GM21381 (cell line): ENCODE measurements around the gene RACGAP1.

ENCODE experiments used
- ATAC-seq: cut with Tn5 transposase; IDR thresholded peaks from one replicate; pipeline ENCODE4 v1.9.1; 2021; ENCODE audit warnings: mild to moderate bottlenecking, moderate library complexity; ENCODE audit not compliant: unreplicated experiment

The RACGAP1 gene

DNA sequence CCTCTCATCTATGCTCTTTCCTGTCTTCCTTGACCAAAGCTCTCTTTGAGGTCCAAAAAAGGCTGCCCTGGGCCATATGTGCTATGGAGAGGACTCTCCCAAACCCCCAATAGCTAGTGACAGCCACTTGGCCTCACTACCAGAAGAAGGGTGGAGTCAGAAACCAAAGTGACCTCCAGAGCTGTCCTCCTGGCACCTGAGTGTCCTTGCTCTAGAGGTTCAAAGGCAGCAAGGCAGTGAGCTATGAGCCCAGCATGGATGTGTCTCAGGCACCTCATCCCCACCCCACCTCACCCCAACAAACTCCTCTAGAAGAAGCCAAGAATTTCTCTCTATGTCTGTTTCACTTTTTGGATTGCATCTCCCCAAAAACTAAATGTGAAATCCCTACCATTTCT lies 67.7 kb downstream of the RACGAP1 start:
- ATAC-seq = no peak

- no peak for ATAC-seq
Observed at GRCh38 chr12:49956663-49957569, 68.4 kb downstream of the RACGAP1 start.

DNA sequence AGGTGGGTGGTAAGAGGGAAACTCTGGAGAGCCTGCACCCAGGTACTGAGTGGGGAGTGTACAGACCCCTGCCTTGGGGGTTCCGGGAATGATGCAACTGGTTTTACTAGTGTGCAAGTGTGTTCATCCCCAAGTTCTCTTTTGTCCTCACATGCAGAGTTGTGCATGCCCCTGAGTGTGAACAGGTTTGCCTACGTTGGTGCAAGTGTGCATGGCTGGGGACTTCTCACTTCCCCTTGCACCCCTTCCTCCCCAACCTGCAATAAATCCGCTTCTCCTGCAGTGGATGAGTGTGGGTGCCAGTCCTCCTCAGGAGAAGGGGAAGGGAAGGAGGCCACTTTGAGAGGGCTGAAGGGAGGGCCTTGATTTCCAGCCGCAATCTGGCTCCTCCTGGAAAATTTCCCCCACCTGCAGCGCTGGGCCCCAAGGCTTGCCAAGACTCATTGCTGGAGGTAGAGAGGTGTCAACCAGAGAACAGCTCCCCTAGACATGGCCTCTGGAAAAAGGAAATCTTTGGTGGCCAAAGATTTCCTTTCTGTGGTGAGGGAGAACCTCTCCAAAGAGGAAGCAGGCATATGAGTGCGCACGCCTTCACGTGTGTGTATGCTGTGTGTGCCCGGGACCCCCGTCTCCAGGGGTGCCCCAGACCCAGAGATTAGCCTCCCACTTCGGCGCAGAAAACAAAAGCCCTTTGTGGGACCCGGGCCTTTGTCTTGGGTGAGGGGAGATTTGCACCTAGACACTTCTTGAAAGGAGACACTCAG lies 69.2 kb downstream of the RACGAP1 start:
- no peak for ATAC-seq

- ATAC-seq = no peak
Observed at GRCh38 chr12:49954863-49955830, 70.1 kb downstream of the RACGAP1 start.

DNA sequence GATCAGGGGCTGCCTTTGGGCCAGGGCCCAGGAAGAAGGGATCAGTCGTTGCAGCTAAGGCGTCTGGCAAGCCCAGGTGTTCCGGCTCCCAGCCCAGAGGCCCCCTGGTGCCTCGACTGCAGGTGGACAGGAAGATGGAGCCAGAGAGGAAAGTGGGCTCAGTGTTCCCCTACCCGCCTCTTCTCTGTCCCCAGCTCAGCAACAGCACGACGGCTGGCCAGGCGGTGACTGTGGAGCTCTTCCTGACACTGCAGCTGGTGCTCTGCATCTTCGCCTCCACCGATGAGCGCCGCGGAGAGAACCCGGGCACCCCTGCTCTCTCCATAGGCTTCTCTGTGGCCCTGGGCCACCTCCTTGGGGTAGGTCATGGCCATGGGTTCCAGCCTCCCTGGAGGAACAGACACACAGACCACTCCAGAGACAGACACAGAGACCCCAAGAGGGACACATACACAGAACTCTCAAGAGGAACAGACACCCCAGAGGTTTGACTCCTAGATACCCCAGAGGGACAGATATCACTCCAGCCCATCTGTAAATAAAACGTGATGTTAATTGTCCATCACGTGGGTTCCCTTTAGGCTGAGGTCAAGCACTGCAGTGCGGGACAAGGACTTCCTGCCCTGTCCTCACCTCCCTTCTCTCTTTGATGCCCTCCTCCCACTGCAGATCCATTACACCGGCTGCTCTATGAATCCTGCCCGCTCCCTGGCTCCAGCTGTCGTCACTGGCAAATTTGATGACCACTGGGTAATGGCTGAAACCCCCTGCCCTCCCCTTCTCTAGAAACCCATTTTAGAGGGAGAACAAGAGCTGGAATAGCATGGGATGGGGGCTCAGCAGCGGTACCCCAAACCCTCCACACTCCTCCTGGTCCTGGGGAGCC lies 71.1 kb downstream of the RACGAP1 start:
- no peak for ATAC-seq

- ATAC-seq = no peak
Observed at GRCh38 chr12:49953151-49953550, 72.1 kb downstream of the RACGAP1 start.

DNA sequence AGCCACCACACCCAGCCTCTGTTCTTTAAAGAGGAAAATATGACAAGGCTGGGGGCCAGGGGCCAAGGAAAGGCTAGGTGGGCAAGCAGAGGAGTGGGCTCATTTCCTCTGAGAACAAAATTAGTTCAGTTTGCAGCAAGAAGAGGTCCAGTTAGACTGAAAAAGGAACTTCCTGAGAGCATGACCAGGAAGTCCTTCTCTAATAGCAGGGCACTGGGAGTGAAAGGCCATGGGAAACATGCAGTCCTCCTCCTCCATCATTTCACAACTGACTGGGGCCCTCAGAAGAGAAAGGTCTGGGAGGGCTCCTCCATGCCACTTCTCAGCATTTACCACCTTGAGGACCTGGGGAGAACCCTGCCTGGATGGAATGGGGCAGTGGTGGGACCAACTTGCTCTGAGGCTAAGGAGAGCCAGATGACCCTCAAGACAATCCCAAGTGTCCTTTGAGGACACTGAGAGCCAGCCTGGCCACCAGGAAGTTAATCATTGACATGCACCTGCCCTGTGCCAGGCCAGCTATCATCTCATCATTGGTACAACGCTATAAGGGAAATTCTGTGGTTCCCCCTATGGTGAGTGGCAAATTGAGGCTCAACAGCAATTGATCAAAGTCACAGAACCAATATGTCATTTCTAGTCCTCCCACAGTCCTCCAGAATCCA lies 72.8 kb downstream of the RACGAP1 start:
- no peak for ATAC-seq

DNA sequence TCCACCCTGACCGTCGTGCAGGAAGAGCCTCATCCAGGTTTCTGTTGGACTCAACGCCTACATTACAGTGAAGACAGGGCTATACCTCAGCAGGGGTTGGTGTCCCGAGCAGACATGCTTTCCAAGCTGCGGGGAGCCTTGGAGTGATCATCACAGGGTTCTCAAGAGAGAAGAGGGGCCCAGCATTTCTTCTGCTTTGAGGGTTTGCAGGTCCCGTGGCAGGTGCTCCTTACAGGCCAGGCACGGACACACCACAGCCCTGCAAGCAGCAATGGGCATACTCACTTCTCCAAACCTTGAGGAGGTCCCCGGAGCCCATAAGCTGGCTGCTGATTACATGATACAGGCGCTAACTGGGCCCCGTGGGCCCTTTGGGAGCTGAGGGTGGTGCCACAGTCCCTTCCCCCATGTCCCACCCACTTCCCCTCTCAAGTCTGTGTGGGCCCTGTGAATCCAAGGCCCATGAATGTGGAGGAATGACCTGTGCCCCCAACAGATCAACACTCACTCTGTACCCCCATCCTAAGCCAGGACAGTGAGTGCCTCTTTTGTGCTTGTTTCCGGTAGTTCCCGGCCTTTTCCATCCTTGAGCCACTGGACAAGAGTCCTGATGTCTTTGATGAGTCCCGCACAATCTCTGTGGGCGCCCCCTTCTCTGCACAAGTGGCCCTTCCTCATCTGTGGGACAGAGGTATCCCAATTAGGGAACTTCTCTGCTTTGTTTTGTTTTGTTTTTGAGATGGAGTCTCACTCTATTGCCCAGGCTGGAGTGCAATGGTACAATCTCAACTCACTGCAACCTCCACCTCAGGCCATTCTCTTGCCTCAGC lies 73.7 kb downstream of the RACGAP1 start:
- no peak for ATAC-seq

DNA sequence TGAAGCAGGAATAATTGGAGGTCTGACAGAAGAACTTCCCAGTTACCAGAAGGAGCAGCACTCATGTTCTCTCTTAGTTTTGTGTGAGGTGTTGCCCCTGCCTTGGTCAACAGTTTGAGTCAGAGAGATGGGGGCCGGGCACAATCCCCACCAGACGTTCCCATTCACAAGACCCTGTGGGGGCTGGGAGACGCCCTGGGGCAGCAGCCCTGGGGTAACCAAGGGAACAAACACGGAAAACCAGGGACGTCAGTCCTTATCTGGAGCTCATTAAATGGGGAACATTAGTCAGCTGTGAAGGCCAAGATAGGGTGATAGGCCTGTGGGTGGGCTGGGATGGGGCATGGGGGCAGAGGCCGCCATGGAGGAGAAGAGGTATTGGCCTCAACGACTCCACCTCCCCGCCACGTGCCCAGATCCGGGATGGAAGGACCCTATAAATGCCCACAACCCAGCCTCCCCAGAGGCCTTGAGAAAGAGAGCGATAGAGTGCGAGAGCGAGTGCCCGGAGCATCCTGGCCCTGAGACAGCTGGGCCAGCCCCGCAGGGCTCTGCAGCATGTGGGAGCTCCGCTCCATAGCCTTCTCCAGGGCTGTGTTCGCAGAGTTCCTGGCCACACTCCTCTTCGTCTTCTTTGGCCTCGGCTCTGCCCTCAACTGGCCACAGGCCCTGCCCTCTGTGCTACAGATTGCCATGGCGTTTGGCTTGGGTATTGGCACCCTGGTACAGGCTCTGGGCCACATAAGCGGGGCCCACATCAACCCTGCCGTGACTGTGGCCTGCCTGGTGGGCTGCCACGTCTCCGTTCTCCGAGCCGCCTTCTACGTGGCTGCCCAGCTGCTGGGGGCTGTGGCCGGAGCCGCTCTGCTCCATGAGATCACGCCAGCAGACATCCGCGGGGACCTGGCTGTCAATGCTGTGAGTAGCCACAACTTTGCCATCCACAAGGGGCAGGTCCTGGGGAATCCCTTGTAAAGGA lies 74.7 kb downstream of the RACGAP1 start, which contains the start of gene AQP2:
Gene AQP2, plus strand, starts transcription at position 465 of the 979 bp plus-strand sequence. Its CDS starts 94 bp downstream, at position 559.
- no peak for ATAC-seq

DNA sequence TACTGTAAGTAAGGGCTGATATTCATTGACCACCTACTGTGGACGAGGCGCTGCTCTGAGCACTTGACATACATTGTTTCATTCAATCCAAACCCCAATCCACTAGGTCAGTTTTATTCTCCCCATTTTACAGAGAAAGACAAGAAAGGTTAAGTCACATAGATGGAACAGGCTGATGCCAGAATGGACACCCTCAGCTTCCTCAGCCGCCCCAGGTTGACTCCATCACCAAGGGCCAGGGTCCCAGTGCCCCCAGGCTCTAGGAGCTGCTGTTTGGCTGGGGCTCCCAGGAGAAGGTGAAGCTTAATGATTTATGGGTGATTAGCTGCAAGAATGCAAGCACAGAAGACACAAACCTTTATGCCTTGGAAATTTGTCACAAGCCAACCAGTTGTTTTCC lies 75.4 kb downstream of the RACGAP1 start:
- no peak for ATAC-seq

DNA sequence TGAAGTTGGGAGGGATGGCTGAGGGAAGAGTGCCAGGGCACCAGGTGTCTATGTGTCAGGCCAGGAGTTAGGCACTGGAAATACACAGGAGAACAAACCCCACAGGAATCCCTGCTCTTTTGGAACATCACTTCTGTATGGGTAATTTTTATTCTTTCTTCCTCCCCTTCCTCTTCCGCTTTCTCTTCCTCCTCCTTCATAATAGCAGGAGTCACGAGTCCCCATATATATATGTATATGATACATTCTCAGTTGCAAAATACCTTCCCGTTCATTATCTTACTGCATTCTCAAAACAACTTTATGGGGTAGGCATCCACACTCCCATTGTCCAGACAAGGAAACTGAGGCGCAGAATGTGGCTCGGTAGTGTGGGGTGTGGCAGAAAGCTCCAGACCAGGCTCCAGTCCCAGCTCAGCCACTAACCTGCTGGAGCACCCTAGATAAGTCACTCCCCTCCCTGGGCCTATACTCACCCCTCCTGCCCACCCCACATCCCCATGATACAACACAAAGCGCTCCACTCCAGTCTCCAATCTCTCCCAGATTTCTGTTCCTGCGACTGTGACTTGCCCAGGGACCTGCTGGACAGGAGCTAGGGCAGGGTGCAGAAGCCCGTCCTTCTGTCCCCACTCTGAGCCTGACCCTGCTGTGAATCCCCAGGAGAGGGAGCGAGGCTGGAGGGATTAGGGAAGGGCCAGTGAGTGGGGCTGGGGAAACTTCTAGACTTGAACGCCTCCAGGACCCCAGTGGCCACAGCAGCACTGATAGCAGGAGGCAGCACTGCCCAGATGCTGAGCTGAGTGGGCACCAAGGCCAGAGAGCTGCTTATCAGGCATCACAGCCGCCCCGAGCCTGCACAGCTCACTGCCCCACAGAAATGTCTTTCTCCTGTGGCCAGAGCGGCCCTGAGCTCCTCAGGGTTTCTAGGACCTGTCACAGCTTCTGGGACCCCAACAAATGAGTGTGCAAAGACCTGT lies 76.1 kb downstream of the RACGAP1 start:
- ATAC-seq = no peak

DNA sequence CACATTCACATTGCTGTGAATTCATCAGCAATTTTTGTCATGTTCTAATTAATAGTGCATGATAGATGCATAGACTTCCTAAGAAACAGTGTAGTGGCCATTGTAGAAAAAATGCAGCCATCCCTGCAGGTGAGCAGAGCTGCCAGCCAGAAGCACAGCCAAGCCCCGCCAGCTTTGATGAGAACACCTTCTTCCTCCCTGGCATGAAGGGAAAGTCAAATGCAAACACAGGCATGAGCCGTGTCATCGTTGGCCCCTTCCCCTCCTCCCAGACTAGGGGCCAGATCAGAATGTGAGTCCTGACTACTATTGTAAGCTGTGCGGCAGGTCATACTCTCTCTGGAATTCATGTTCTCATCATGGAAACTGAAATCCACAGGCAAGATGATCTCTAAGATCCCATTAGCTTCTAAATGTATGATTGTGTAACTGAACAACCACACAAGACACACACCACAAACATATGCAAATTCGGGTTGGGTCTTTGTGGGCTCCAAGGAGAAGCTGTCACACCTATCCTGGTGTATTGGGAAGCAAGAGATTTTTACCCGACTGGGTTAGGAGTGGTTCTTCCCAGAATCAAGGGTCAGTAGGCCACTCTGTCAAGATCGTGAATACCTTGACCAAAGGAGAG lies 77.6 kb downstream of the RACGAP1 start:
- no peak for ATAC-seq

DNA sequence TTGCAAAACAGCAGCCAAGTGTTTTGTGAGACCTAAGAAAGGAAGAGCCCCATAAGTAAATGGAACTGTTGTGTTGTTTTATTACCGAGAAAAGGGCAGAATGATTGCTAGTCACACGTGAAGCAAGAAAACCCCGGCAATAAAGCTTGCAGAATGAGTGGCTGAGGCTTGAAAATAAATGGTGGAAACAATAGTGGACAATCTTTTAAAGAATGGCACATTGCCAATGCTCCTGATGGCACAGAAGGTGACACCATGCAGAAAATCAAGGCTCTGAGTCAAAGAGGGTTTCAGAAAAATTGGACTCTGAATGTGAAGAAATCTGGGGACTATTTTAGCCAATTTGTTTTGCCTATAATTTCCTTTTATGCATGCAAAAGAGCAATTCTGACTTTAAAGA lies 78.8 kb downstream of the RACGAP1 start:
- no peak for ATAC-seq

- ATAC-seq = no peak
Observed at GRCh38 chr12:49946086-49946485, 79.2 kb downstream of the RACGAP1 start.

- no peak for ATAC-seq
Observed at GRCh38 chr12:49945394-49946080, 79.8 kb downstream of the RACGAP1 start.
